Astrocyte of the spinal cord (primary cell): ENCODE measurements around the gene NFKBIL1.

Source experiments
- DNase-seq: peaks from one replicate; pipeline ENCODE4 v3.0.0; 2011; ENCODE audit warnings: low read depth, low spot score
- H3K4me3 ChIP-seq: 2 replicates; pipeline ENCODE4 v1.5.1; 2011; ENCODE audit warnings: low read depth, mild to moderate bottlenecking, low read length, moderate library complexity
- CTCF ChIP-seq: IDR thresholded peaks from 2 replicates; pipeline ENCODE4 v1.5.1; 2012; ENCODE audit warnings: low read depth, mild to moderate bottlenecking, low read length, inconsistent platforms
- in situ Hi-C: cut with HindIII; loops from 2 replicates; pipeline ENCODE4 v1.10.0; 2017; ENCODE audit warnings: low sequenced_read_pairs

The NFKBIL1 gene

GRCh38 chr6:31559958-31560696 is 12.7 kb downstream of the NFKBIL1 start:
- in situ Hi-C loops = no loop called here

GRCh38 chr6:31560697-31561058 is 13.3 kb downstream of the NFKBIL1 start:
- no peak for TF ChIP-seq CTCF
- in situ Hi-C loops = no loop called here
- no peak overlapping the region for H3K4me3 ChIP-seq
- DNase-seq = no peak

More at GRCh38 chr6:31559958-31560696, 12.7 kb downstream of the NFKBIL1 start:
- peak; percentile 55 for DNase-seq
- H3K4me3 ChIP-seq = no peak overlapping the region
- TF ChIP-seq CTCF = no peak

- no peak for DNase-seq
- in situ Hi-C loops = no loop called here
- no peak for TF ChIP-seq CTCF
- no peak overlapping the region for H3K4me3 ChIP-seq
Measured at GRCh38 chr6:31567531-31568370, 20.3 kb downstream of the NFKBIL1 start.

- H3K4me3 ChIP-seq = no peak overlapping the region
- TF ChIP-seq CTCF = no peak
- no peak for DNase-seq
Measured at GRCh38 chr6:31568537-31568961, 21.1 kb downstream of the NFKBIL1 start.

GRCh38 chr6:31569861-31570536 is 22.6 kb downstream of the NFKBIL1 start:
- no peak for TF ChIP-seq CTCF
- in situ Hi-C loops = no loop called here
- no peak overlapping the region for H3K4me3 ChIP-seq
- no peak for DNase-seq

More at GRCh38 chr6:31568537-31568961, 21.1 kb downstream of the NFKBIL1 start:
- in situ Hi-C loops = no loop called here
